Suprapubic skin (tissue), 4 donors: ENCODE data around the gene COA8. TPM values are rescaled to one million over a fixed set of nuclear protein-coding genes. Genes with fewer than 3 reads are reported as not detected.
A peak's percentile ranks its signal among the peaks of the same experiment; 100 is the strongest.

ENCODE experiments used
- DNase-seq, 2 donors: peaks; one replicate each; pipeline ENCODE4 v3.0.0-alpha.2; 2019; ENCODE audit warnings: low spot score in 2 of 2
- H3K27ac ChIP-seq: fragments of 200-600 bp; sonication (generic); one replicate; pipeline ENCODE4 v1.5.1; 2019
- H3K27me3 ChIP-seq: fragments of 200-600 bp; sonication (generic); one replicate; pipeline ENCODE4 v1.5.1; 2019
- H3K36me3 ChIP-seq: fragments of 200-600 bp; sonication (generic); one replicate; pipeline ENCODE4 v1.5.1; 2019
- H3K4me1 ChIP-seq: fragments of 200-600 bp; sonication (generic); one replicate; pipeline ENCODE4 v1.5.1; 2019
- H3K4me3 ChIP-seq: fragments of 200-600 bp; sonication (generic); one replicate; pipeline ENCODE4 v1.5.1; 2019; ENCODE audit warnings: mild to moderate bottlenecking
- H3K9me3 ChIP-seq: fragments of 200-600 bp; sonication (generic); one replicate; pipeline ENCODE4 v1.5.1; 2019
- CTCF ChIP-seq, 2 donors: fragments of 200-600 bp in 1 of 2; fragments of 450-650 bp in 1 of 2; sonication (generic) in 1 of 2; IDR thresholded peaks; one replicate each; pipeline ENCODE4 v1.5.1; 2016 to 2019; ENCODE audit warnings: antibody characterized with exemption in 2 of 2, mild to moderate bottlenecking in 1 of 2, moderate library complexity in 1 of 2
- EP300 ChIP-seq: sonication (generic); formaldehyde crosslinking; IDR thresholded peaks from one replicate; pipeline ENCODE4 v1.6.1; 2017; ENCODE audit warnings: antibody characterized with exemption
- POLR2A ChIP-seq, 2 donors: fragments of 450-650 bp; IDR thresholded peaks; one replicate each; pipeline ENCODE4 v1.6.1; 2017; ENCODE audit warnings: antibody characterized with exemption in 2 of 2, mild to moderate bottlenecking in 2 of 2, moderate library complexity in 2 of 2
- POLR2AphosphoS5 ChIP-seq, 3 donors: sonication (generic); formaldehyde crosslinking; IDR thresholded peaks; one replicate each; pipeline ENCODE4 v1.6.1; 2017; ENCODE audit warnings: antibody characterized with exemption in 3 of 3
- WGBS: methylation state at CpG from one replicate; pipeline ENCODE4 v1.1.5; 2018; 5-methylcytosine and 5-hydroxymethylcytosine counted together
- total RNA-seq, 4 donors: library from RNA; depleted of rRNA; stranded (reverse); fragments of >200 nt; gene quantifications; one replicate each; pipeline ENCODE4 v1.1.0, GENCODE V29; 2016

COA8 gene
- total RNA-seq, 4 donors from 2014 or later: 17.1 to 30.3 (median 21.9) TPM

GRCh38 chr14:103544388-103545218 lies 18.2 kb upstream of the COA8 start:
- peaks cover 85% of the 10 kb centered on the region for H3K4me1 ChIP-seq
- TF ChIP-seq EP300 (no peak), CTCF (IDR thresholded peaks at IDR 0.05) (no peak), POLR2A (IDR thresholded peaks at IDR 0.05) (no peak), POLR2AphosphoS5 (IDR thresholded peaks at IDR 0.05) (no peak)
- 86% methylated on average over 4 of the region's 35 CpGs for WGBS
- H3K4me3 ChIP-seq: no peak overlapping the region
- no peaks in the 10 kb centered on the region for H3K9me3 ChIP-seq
- H3K27ac ChIP-seq: peak overlapping the region; percentile 1
- DNase-seq: peak in 1 of 2 donors; percentile 58
- H3K27me3 ChIP-seq: no peaks in the 10 kb centered on the region
- H3K36me3 ChIP-seq: no peaks in the 10 kb centered on the region

GRCh38 chr14:103545219-103545914 lies 17.4 kb upstream of the COA8 start:
- Histone ChIP-seq H3K9me3 (no peaks in the 10 kb centered on the region), H3K4me1 (peaks cover 85% of the 10 kb centered on the region), H3K27ac (no peak overlapping the region), H3K27me3 (no peaks in the 10 kb centered on the region), H3K4me3 (no peak overlapping the region), H3K36me3 (no peaks in the 10 kb centered on the region)
- 88% methylated on average over 17 of the region's 29 CpGs for WGBS
- peak in 1 of 2 donors; percentile 69 for DNase-seq
- TF ChIP-seq EP300 (no peak), CTCF (IDR thresholded peaks at IDR 0.05) (no peak), POLR2AphosphoS5 (IDR thresholded peaks at IDR 0.05) (no peak), POLR2A (IDR thresholded peaks at IDR 0.05) (no peak)

- TF ChIP-seq CTCF (IDR thresholded peaks at IDR 0.05) (no peak), POLR2A (IDR thresholded peaks at IDR 0.05) (no peak), EP300 (no peak), POLR2AphosphoS5 (IDR thresholded peaks at IDR 0.05) (no peak)
These were observed 16.7 kb upstream of the COA8 start for GRCh38 chr14:103545915-103546651.

GRCh38 chr14:103546652-103547454 lies 15.9 kb upstream of the COA8 start:
- H3K4me3 ChIP-seq: no peak overlapping the region
- H3K27ac ChIP-seq: no peak overlapping the region
- TF ChIP-seq POLR2A (IDR thresholded peaks at IDR 0.05): no peak
- peak; percentile 79 to 83 for TF ChIP-seq CTCF (IDR thresholded peaks at IDR 0.05)
- TF ChIP-seq EP300: no peak
- peak; percentile 82 to 90 for DNase-seq
- H3K4me1 ChIP-seq: peaks cover 85% of the 10 kb centered on the region
- H3K27me3 ChIP-seq: no peaks in the 10 kb centered on the region
- H3K9me3 ChIP-seq: no peaks in the 10 kb centered on the region
- no peaks in the 10 kb centered on the region for H3K36me3 ChIP-seq
- WGBS: 50% methylated on average over 3 of the region's 21 CpGs

More at GRCh38 chr14:103545915-103546651, 16.7 kb upstream of the COA8 start:
- H3K27me3 ChIP-seq: no peaks in the 10 kb centered on the region
- H3K27ac ChIP-seq: no peak overlapping the region
- no peaks in the 10 kb centered on the region for H3K36me3 ChIP-seq
- H3K4me1 ChIP-seq: peaks cover 85% of the 10 kb centered on the region
- H3K4me3 ChIP-seq: no peak overlapping the region
- 72% methylated on average over 16 of the region's 27 CpGs for WGBS
- peak; percentile 69 to 76 for DNase-seq
- no peaks in the 10 kb centered on the region for H3K9me3 ChIP-seq
